Peyer's patch (tissue), 4 donors: ENCODE data around the gene ERICH6.

ENCODE experiments used
- CTCF ChIP-seq, 6 experiments: fragments of 450-650 bp in 4 of 6; fragments of 200-600 bp in 2 of 6; sonication (generic) in 1 of 6; IDR thresholded peaks; one replicate each; pipeline ENCODE4 v1.5.1; 2017 to 2019; ENCODE audit warnings: antibody characterized with exemption in 6 of 6, mild to moderate bottlenecking in 3 of 6, moderate library complexity in 1 of 6
- POLR2A ChIP-seq, 2 donors: fragments of 450-650 bp; IDR thresholded peaks; one replicate each; pipeline ENCODE4 v1.5.1; 2017; ENCODE audit warnings: antibody characterized with exemption in 2 of 2, mild to moderate bottlenecking in 2 of 2, moderate library complexity in 2 of 2

- no peak for TF ChIP-seq CTCF (IDR thresholded peaks at IDR 0.05)
- TF ChIP-seq POLR2A (IDR thresholded peaks at IDR 0.05), result no peak
Observed at GRCh38 chr3:150623945-150624344, 79.8 kb downstream of the ERICH6 start.
